Spleen (tissue), 11 donors: ENCODE data around the gene PCDHGC5. TPM values are rescaled to one million over a fixed set of nuclear protein-coding genes. Genes with fewer than 3 reads are reported as not detected.

Experiments
- DNase-seq: peaks from one replicate; pipeline ENCODE4 v3.0.0-alpha.2; 2020
- H3K27ac ChIP-seq, 8 donors: fragments of 200-600 bp; sonication (generic) in 7 of 8; 1 replicate in 4 of 8; 2 replicates in 4 of 8; pipeline versions ENCODE4 v1.5.0 to v1.8.0; 2016 to 2021; ENCODE audit warnings: inconsistent platforms in 4 of 8, mild to moderate bottlenecking in 4 of 8, moderate library complexity in 1 of 8
- H3K27me3 ChIP-seq, 7 donors: fragments of 200-600 bp; sonication (generic) in 6 of 7; replicated peaks in 1 of 7; 1 replicate in 4 of 7; 2 replicates in 3 of 7; pipeline versions ENCODE4 v1.5.0 to v1.8.0; 2016 to 2021; ENCODE audit warnings: inconsistent platforms in 3 of 7, mild to moderate bottlenecking in 1 of 7
- H3K36me3 ChIP-seq, 6 donors: fragments of 200-600 bp; sonication (generic) in 5 of 6; 1 replicate in 4 of 6; 2 replicates in 2 of 6; pipeline versions ENCODE4 v1.5.0 to v1.8.0; 2016 to 2021; ENCODE audit warnings: inconsistent platforms in 2 of 6
- H3K4me1 ChIP-seq, 6 donors: fragments of 200-600 bp; sonication (generic) in 5 of 6; 1 replicate in 3 of 6; 2 replicates in 3 of 6; pipeline versions ENCODE4 v1.5.0 to v1.8.0; 2016 to 2021; ENCODE audit warnings: inconsistent platforms in 3 of 6
- H3K4me3 ChIP-seq, 8 donors: fragments of 200-600 bp; sonication (generic) in 7 of 8; 1 replicate in 4 of 8; 2 replicates in 4 of 8; pipeline versions ENCODE4 v1.5.0 to v1.8.0; 2016 to 2021; ENCODE audit warnings: inconsistent platforms in 4 of 8, mild to moderate bottlenecking in 4 of 8, moderate library complexity in 2 of 8
- H3K9me3 ChIP-seq, 8 donors: fragments of 200-600 bp; sonication (generic) in 7 of 8; 1 replicate in 4 of 8; 2 replicates in 4 of 8; pipeline versions ENCODE4 v1.5.0 to v1.8.0; 2016 to 2021; ENCODE audit warnings: inconsistent platforms in 4 of 8
- POLR2A ChIP-seq, 3 donors: fragments of 450-650 bp; IDR thresholded peaks; one replicate each; pipeline ENCODE4 v1.5.1; 2017; ENCODE audit warnings: antibody characterized with exemption in 3 of 3, mild to moderate bottlenecking in 1 of 3
- POLR2AphosphoS5 ChIP-seq, 3 donors: sonication (generic); formaldehyde crosslinking; IDR thresholded peaks; one replicate each; pipeline ENCODE4 v1.5.1; 2017; ENCODE audit warnings: antibody characterized with exemption in 3 of 3
- WGBS, 5 donors: extraction: QIAGEN DNeasy Blood & Tissue Kit in 3 of 5; methylation state at CpG; one replicate each; pipeline versions ENCODE4 v1.1.5 to v1.1.7; 2013 to 2018; 5-methylcytosine and 5-hydroxymethylcytosine counted together
- intact Hi-C: fragments of 100-400 bp; cut with DNase I; formaldehyde crosslinking; loops from one replicate; pipeline ENCODE4 v1.15.0; 2023; ENCODE audit warnings: low total_unique reads
- polyA plus RNA-seq, 3 donors: library from polyadenylated mRNA; stranded (reverse); fragments of 200-250 nt; gene quantifications; one replicate each; pipeline ENCODE4 v1.2.1, GENCODE V29; 2013
- total RNA-seq, 7 donors: library from RNA; depleted of rRNA in 3 of 7; stranded (reverse); fragments of >200 nt in 3 of 7; fragmentation: NEBNext Ultra II Directional in 4 of 7; extraction: Animal tissue kit (Norgen Biotek cat#: 25700) in 4 of 7; gene quantifications; one replicate each; pipeline versions ENCODE4 v1.1.0 to v1.2.1, GENCODE V29; 2016 to 2021
- TF ChIP-seq, protein P1 (sequence below), 11 experiments: fragments of 200-600 bp in 7 of 11; fragments of 450-650 bp in 4 of 11; sonication (generic) in 4 of 11; IDR thresholded peaks in 8 of 11; conservative IDR thresholded peaks in 3 of 11; 1 replicate in 7 of 11; 2 replicates in 4 of 11; pipeline versions ENCODE4 v1.4.0 to v1.8.0; 2016 to 2021; ENCODE audit warnings: antibody characterized with exemption in 11 of 11, inconsistent platforms in 4 of 11, mild to moderate bottlenecking in 1 of 11
- donor health status: healthy with polysubstance abuse.
- donor health status: DM: no; HTN: no; CAD: no; lungs with moderate emphysema.
- donor health status: DM: no; HTN: no; CAD: no.
- donor health status: Bipolar disorder and iron deficiency.
- donor health status: healthy.
- donor health status: DM: no; HTN: no; CAD: no.
- donor health status: DM: yes; HTN: yes; CAD: no.

PCDHGC5 gene
- total and polyA plus RNA-seq, 10 donors, result 0.02 to 2.5 (median 1.1) TPM; not detected in 1

DNA sequence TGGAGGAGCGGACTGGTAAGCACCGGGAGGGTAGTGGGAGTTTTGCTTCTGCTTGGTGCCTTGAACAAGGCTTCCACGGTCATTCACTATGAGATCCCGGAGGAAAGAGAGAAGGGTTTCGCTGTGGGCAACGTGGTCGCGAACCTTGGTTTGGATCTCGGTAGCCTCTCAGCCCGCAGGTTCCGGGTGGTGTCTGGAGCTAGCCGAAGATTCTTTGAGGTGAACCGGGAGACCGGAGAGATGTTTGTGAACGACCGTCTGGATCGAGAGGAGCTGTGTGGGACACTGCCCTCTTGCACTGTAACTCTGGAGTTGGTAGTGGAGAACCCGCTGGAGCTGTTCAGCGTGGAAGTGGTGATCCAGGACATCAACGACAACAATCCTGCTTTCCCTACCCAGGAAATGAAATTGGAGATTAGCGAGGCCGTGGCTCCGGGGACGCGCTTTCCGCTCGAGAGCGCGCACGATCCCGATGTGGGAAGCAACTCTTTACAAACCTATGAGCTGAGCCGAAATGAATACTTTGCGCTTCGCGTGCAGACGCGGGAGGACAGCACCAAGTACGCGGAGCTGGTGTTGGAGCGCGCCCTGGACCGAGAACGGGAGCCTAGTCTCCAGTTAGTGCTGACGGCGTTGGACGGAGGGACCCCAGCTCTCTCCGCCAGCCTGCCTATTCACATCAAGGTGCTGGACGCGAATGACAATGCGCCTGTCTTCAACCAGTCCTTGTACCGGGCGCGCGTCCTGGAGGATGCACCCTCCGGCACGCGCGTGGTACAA, 12.6 kb upstream of the PCDHGC5 start:
- H3K9me3 ChIP-seq, result no peaks in the 10 kb centered on the region
- H3K4me1 ChIP-seq, result peaks cover 0 to 55% (median 35%) of the 10 kb centered on the region in 6 donors
- H3K36me3 ChIP-seq, result no peaks in the 10 kb centered on the region
- 0 to 2% (median 1%) methylated on average over 18 to 58 of the region's 58 CpGs for WGBS, 5 donors
- H3K27me3 ChIP-seq, result peaks cover 0 to 48% (median 14%) of the 10 kb centered on the region in 7 donors
- intact Hi-C loops, result no loop called here
- peak overlapping the region; percentile 31 to 69 (median 52) for H3K4me3 ChIP-seq
- no peak for DNase-seq
- TF ChIP-seq, protein P1, sequence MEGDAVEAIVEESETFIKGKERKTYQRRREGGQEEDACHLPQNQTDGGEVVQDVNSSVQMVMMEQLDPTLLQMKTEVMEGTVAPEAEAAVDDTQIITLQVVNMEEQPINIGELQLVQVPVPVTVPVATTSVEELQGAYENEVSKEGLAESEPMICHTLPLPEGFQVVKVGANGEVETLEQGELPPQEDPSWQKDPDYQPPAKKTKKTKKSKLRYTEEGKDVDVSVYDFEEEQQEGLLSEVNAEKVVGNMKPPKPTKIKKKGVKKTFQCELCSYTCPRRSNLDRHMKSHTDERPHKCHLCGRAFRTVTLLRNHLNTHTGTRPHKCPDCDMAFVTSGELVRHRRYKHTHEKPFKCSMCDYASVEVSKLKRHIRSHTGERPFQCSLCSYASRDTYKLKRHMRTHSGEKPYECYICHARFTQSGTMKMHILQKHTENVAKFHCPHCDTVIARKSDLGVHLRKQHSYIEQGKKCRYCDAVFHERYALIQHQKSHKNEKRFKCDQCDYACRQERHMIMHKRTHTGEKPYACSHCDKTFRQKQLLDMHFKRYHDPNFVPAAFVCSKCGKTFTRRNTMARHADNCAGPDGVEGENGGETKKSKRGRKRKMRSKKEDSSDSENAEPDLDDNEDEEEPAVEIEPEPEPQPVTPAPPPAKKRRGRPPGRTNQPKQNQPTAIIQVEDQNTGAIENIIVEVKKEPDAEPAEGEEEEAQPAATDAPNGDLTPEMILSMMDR (IDR thresholded peaks at IDR 0.05 in 8 of 11, conservative IDR thresholded peaks at IDR 0.05 in 3 of 11), result no peak
- TF ChIP-seq POLR2AphosphoS5 (IDR thresholded peaks at IDR 0.05), result peak; percentile 48 to 58 (median 54)
- peak overlapping the region; percentile 22 to 85 (median 76) for H3K27ac ChIP-seq

DNA sequence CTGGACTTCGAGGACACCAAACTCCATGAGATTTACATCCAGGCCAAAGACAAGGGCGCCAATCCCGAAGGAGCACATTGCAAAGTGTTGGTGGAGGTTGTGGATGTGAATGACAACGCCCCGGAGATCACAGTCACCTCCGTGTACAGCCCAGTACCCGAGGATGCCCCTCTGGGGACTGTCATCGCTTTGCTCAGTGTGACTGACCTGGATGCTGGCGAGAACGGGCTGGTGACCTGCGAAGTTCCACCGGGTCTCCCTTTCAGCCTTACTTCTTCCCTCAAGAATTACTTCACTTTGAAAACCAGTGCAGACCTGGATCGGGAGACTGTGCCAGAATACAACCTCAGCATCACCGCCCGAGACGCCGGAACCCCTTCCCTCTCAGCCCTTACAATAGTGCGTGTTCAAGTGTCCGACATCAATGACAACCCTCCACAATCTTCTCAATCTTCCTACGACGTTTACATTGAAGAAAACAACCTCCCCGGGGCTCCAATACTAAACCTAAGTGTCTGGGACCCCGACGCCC, 11.8 kb upstream of the PCDHGC5 start:
- H3K27ac ChIP-seq, result peak overlapping the region in 4 of 8 donors; percentile 74 to 85 (median 82)
- peak overlapping the region; percentile 31 to 69 (median 52) for H3K4me3 ChIP-seq
- TF ChIP-seq POLR2A (IDR thresholded peaks at IDR 0.05) (no peak), POLR2AphosphoS5 (IDR thresholded peaks at IDR 0.05) (no peak)
- TF ChIP-seq, protein P1 (IDR thresholded peaks at IDR 0.05 in 8 of 11, conservative IDR thresholded peaks at IDR 0.05 in 3 of 11), result no peak
- 17 to 40% (median 28%) methylated on average over 24 of the region's 24 CpGs for WGBS, 5 donors
- intact Hi-C loops, result no loop called here
- H3K36me3 ChIP-seq, result no peaks in the 10 kb centered on the region
- H3K4me1 ChIP-seq, result peaks cover 0 to 55% (median 35%) of the 10 kb centered on the region in 6 donors
- DNase-seq, result no peak
- peaks cover 0 to 48% (median 14%) of the 10 kb centered on the region in 7 donors for H3K27me3 ChIP-seq
- no peaks in the 10 kb centered on the region for H3K9me3 ChIP-seq

DNA sequence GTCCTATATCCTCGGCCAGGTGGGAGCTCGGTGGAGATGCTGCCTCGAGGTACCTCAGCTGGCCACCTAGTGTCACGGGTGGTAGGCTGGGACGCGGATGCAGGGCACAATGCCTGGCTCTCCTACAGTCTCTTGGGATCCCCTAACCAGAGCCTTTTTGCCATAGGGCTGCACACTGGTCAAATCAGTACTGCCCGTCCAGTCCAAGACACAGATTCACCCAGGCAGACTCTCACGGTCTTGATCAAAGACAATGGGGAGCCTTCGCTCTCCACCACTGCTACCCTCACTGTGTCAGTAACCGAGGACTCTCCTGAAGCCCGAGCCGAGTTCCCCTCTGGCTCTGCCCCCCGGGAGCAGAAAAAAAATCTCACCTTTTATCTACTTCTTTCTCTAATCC, 11.1 kb upstream of the PCDHGC5 start:
- H3K4me3 ChIP-seq, result peak overlapping the region in 5 of 8 donors; percentile 12 to 69 (median 53)
- TF ChIP-seq, protein P1 (IDR thresholded peaks at IDR 0.05 in 8 of 11, conservative IDR thresholded peaks at IDR 0.05 in 3 of 11), result peak in 1 of 11 experiments; percentile 1
- no peak for TF ChIP-seq POLR2AphosphoS5 (IDR thresholded peaks at IDR 0.05)
- DNase-seq, result no peak
- no peak overlapping the region for H3K27ac ChIP-seq
- H3K36me3 ChIP-seq, result no peaks in the 10 kb centered on the region
- WGBS, 5 donors, result 46 to 84% (median 55%) methylated on average over 12 to 13 of the region's 13 CpGs
- H3K27me3 ChIP-seq, result peaks cover 0 to 54% (median 14%) of the 10 kb centered on the region in 7 donors
- intact Hi-C loops, result no loop called here
- H3K4me1 ChIP-seq, result peaks cover 0 to 55% (median 35%) of the 10 kb centered on the region in 6 donors
- no peaks in the 10 kb centered on the region for H3K9me3 ChIP-seq

DNA sequence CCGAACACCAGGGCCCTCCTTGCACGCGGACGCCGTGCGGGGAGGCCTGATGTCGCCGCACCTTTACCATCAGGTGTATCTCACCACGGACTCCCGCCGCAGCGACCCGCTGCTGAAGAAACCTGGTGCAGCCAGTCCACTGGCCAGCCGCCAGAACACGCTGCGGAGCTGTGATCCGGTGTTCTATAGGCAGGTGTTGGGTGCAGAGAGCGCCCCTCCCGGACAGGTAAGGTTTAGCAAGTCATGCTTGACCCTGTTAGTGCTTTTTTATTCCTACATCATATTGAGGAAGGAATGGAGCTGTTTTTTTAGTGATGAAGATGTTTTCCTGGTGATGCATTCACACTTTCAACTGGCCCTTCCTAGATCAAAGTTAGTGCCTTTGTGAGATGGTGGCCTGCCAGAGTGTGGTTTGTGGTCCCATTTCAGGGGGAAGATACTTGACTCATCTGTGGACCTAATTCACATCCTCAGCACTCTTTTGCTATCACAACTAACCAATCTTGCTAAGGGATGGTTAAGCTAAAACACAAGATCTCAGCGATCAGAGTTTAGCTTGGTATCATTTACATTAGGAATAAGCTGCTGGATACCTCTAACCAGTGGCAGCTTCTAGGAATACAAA, 10.4 kb upstream of the PCDHGC5 start:
- H3K27ac ChIP-seq, result no peak overlapping the region
- H3K27me3 ChIP-seq, result peaks cover 0 to 59% (median 14%) of the 10 kb centered on the region in 7 donors
- WGBS, 5 donors, result 44 to 57% (median 47%) methylated on average over 20 of the region's 20 CpGs
- intact Hi-C loops, result no loop called here
- H3K4me1 ChIP-seq, result peaks cover 0 to 55% (median 35%) of the 10 kb centered on the region in 6 donors
- no peak for DNase-seq
- H3K4me3 ChIP-seq, result peak overlapping the region in 3 of 8 donors; percentile 12 to 69 (median 12)
- no peaks in the 10 kb centered on the region for H3K36me3 ChIP-seq
- TF ChIP-seq POLR2A (IDR thresholded peaks at IDR 0.05) (no peak), POLR2AphosphoS5 (IDR thresholded peaks at IDR 0.05) (no peak)
- TF ChIP-seq, protein P1 (IDR thresholded peaks at IDR 0.05 in 8 of 11, conservative IDR thresholded peaks at IDR 0.05 in 3 of 11), result no peak
- H3K9me3 ChIP-seq, result no peaks in the 10 kb centered on the region
